HG03175 (cell line): Measurements from ENCODE around the gene PMM2.

Source experiments
- ATAC-seq: cut with Tn5 transposase; IDR thresholded peaks from one replicate; pipeline ENCODE4 v1.9.1; 2021; ENCODE audit warnings: mild to moderate bottlenecking, moderate library complexity; ENCODE audit not compliant: unreplicated experiment

PMM2 gene

DNA sequence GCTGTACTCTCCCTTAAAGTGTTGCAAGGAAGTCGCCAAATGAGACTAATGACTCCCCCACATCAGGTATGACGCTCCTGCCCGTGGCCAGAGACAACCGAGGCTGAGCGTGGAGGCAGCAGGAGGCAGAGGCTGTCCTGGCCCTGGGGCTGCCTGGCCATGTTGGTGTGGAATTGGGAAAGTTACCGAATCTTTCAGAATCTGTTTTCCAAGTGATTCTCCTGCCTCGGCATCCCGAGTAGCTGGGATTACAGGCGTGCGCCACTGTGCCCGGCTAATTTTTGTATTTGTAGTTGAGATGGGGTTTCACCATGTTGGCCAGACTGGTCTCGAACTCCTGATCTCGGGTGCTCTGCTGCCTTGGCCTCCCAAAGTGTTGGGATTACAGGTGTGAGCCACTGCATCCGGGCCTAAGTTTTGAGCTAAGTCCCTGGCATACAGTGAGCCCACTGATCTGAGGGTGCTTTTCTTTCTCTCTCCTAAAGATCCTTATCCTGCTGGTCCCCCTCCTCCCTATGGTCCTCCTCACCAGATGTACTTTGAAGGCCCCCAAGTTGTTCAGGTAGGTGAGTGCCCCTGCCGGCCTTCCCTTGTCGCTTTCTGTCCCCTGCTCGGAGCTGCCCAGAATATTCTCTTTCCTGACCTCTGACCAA, 85.2 kb downstream of the PMM2 start:
- no peak for ATAC-seq

DNA sequence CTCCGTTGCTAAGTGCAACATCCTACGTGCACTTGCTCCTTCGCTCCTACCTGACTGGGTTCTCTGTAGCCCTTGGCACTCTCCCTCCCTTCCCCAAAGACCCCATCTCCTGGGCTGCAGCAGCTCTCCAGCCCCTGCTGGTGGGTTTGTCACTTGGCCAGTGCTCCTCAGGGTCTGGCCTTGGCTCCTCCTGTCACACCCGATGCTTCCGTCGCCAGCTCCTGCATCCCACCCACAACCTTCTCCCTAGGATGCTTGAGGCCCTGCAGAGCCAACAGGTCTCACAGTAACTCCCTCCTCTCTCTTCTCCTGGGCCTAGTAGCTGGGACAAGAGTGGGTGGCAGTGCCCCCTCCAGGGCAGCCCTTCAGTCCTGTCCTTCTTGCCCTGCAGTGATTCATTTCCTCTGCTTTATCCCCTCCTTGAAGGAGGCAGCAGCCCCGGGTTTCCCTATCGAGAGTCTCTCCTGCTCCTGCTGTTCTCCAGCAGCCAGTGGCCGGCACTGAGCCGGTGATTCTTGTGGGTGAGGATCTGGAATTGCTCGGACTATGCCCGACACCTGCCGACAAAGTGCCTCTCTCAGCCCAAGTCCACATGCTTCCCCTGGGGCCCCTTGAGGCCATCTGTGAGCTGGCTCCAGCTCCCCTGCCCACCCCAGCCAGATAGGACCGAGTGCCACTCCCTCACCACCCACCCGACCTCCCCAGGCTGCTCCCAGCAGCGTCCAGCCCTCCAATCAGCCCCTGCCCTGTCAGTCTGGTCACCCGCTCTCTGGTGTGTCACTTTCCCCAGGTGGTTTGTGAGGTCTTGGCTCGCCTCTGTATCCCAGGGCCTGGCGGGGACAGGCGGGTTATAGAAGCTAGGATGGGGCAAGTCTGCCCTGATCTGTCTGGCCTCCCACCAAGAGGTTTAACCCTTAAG, 88.3 kb downstream of the PMM2 start:
- ATAC-seq: no peak

DNA sequence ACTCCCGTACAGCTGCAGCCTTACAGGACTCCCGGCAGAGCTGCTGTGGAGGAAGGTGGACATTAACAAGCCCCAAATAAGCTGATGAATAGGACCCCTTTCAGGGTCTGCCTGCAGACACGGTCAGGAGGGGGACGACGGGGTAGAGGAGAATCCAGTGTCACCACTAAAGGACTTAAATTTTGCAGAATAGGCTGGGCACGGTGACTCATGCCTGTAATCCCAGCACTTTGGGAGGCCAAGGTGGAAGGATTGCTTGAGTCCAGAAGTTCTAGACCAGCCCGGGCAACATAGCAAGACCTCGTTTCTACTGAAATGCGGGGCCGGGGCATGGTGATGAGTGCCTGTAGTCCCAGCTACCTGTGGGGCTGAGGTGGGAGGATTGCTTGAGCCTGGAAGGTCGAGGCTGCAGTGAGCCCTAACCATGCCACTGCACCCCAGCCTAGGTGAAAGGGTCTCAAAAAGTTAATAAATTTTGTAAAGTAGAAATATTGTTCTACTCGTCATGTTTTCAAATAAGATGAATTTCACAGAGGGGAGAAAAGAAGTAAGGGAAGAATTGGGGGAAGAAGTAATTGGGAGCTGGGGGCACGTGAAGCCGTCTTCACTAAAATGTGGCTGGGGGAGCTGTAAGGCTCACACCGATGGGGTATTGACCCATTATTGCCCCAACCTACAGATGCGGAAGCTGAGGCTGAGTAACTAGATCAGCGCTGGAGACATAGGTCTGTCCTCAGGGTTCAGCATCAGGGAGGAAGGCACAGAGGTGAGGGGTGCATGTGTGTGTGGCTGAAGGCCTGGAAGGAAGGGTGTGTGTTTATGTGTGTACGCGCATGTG, 89.2 kb downstream of the PMM2 start:
- no peak for ATAC-seq

DNA sequence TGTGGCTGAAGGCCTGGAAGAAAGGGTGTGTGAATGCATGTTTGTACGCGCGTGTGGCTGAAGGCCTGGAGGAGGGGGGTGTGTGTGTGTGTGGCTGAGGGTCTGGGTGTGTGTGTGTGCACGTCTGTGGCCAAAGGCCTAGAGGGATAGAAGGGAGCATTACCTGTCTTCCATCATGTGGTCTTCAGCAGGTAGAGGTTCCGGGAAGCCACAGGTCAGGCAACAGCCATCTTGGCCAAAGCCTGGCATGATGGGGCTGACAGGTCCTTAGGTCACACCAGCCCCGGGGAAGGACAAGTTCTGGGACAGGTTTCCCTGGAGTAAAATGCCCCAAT, 89.8 kb downstream of the PMM2 start:
- no peak for ATAC-seq

DNA sequence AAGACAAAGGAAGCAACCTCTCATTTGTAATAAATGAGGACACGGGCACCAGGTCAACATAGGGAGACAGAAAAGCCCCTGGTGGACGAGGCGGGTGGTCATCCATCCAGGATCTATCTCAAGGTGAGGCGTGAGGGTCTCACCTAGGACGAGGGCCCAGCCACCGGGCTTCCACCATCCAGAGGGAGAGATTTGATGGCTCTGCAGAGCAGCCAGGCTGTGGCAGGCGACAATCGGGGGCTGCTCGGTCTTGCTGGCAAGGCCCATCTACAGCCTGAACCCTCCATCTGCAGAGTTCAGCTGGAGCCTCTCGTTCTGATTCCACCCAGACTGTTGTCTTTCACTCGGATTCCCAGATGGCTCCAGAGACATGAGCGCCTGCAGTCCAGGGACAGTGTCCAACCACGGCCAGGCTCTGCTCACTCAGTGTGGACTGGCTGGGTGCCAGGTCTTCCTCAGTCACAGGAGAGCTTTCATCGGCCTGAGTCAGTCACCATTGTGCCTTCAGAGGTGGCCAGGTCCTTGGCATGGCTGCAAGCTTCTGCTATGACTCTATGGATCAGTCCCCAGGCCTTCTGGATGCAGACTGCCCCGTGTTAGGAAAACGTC, 90.4 kb downstream of the PMM2 start:
- no peak for ATAC-seq

DNA sequence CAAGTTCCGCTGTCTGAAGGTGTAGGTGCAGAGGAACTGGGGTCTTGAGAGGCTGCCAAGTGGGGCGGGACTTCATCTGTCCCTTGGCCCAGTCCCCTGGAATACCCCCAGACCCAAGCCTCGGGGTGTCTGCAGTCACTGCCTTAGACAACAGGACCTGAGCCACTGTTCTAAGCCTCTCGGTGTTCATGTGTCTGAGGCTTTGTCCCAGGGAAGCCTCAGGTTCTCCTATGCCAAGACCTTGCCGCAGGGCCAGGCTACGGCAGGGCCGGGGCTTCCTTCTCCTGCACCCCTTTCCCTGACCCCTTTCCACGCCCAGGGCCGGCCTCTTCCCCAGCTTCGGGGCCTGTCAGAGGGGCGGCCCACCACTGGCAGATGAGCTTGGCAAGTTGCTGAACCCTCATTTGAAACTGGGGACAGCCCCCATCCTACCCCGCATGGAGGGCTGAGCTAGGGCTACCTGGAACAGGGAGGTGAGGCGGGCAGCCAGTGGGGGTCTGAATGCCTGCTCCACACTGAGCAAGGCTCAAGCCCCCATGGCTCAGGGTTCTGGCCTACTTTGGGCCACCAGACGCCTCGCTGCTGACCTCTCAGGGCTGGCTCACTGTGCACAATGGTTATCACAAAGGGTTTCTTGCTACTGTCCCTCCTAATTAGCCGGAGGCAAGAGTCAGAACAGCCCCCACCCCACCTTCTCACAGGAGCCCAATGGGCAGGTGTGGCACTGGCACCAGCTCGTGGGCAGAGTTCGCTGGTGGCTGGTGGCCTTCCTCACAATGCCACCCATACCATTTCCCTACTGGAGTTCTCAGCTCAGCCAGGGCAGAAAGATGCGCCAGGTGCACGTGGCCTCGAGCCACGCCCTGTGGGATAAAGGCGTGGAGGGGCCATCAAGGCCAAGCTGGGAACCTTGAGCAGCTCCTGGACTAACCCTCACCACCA, 91.6 kb downstream of the PMM2 start:
- no peak for ATAC-seq

DNA sequence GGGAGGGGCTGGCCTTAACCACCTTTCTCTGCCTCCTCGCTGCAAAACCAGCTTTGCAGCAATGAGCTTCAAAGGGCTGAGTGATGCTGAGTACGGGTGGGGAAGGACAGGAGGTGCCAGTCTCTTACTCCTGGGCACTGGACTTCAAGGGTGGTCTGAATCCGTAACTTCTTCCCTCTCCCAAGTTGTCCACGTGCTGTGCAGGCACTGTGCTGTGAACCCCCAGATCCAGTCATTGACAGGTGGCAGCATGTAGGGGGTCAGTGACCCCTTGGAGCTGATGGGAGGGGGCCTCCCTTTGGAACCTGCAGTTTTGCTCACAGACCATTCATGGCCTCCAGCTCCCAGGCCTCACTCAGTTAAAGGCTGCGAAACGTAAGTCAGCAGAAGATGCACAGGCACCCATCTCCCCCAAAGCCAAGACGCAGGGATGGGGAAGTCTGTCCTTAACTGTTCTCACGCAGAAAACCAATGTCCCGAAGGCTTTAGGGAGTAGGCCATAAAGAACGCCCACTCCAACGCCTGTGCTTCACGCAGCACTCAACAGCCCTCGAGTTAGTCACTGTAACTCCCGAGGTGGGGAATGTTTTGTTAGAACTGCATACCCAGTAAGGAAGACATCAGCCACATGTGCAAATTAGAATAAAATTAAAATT, 92.4 kb downstream of the PMM2 start:
- ATAC-seq: no peak

DNA sequence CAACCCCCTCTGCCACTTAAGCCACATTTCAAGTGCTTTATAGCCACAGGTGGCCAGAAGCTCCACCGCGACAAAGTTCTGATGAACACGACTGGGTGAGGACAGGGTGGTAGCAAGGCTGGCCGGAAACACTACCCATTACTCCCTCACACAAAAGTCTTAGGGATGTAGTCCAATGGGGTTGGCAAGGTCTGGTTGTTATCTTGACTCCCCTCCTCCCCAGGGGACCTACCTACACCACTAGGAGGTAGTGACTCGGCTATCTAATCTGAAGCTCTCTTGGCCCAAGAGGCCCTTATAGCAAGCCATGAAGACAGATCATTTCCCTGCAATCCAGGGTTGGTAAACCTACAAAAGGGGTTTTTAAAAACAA, 92.9 kb downstream of the PMM2 start:
- no peak for ATAC-seq

DNA sequence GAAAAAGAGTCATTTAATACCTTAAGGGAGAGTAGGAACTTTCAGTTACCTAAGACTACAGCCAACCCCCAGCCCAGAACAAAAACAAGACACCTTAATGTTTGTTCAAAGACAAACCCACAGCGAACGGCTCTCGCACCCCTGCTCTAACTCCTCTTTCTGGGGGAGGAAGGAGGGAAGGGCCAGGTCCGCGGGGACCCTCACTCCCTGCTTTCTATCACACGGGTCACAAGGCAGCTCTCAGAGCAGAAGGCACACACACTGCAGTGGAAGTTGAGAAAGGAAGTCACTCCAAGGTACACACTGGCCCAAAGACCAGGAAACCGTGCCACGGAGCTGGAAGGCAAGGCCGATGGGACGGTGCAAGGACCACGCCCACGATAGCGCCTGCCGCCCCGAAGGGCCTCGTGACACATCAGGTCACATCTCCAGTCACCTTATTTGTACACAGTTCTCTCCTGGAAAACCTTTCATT, 94.5 kb downstream of the PMM2 start:
- peak; percentile 15 for ATAC-seq

DNA sequence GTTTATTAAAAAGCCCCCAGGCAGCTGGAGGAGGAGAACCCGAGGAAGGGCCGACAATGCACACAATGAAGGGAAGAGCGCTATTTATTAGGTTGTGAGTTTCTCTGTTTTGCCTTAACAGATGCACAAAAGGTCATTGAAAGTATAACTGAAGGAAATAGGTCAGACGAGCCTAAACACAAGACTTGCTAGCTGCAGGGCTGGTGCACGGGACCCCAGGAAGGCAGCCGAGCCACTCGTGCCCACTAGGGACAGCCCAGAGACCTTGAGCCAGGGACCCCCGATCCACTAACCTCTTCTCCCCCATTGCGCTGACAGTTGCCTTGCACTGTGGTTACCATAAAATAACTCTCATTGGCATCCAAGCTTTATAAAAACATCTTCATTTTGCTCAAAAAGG, 95.8 kb downstream of the PMM2 start:
- no peak for ATAC-seq

DNA sequence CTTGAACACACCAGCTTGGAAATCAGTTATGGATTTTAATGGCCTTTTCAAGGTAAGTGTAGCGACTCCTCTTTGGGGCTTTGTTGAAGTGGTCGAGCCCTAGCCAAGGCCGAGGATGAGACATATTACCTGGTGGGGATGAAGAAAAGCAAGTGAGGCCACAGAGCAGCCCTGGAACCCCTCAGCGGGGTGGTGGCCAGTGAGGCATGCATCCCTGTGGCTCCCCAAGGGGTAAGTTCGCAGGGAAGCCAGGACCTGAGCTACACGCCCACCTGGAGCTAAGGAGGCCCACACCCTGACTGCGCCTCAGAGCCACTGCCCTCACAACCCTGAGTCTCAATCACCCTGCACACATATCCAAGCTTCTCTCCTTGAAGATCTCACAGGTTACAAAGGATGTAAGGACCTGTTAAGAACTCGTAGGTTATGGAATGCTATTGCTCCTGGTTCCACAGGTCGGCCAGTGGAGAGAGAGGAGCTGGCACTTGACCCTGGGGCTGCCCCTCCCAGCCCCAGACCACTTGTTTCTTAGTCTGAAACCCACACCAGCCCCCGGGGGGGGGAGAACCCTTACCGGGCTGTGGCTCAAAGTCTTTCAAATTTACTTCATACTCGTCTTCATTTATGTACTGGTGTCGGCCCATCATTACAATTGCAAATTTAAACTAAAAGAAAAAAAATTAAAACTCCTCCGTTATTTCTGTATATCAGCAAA, 96.5 kb downstream of the PMM2 start:
- ATAC-seq: no peak

DNA sequence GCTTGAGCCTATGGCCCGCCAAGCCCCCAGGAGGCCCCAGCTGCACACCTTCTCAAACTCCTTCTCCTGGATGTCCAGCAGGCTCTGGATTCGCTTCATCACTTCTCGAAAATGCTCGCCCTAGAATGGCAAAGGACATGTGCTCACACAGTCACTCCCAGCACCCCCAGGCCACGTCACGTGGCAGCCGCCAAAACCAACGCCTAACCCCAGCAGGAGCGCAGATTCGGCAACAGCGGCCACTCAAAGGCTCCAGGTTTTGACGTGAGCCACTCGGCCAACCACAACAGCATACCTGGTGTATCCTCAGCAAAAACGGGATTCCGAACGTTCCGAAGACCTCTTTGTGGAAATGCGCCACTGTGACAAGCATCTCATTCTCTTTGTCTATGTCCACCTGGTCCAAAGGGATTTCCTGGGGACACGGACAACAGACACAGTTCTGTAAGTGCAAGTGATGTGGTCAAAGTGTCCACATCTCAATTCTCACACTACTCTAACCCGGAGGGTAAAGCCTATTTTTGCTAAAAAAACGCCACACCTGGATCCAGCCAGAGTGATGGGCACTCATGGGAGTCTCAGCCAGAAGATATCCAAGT, 97.2 kb downstream of the PMM2 start:
- no peak for ATAC-seq

DNA sequence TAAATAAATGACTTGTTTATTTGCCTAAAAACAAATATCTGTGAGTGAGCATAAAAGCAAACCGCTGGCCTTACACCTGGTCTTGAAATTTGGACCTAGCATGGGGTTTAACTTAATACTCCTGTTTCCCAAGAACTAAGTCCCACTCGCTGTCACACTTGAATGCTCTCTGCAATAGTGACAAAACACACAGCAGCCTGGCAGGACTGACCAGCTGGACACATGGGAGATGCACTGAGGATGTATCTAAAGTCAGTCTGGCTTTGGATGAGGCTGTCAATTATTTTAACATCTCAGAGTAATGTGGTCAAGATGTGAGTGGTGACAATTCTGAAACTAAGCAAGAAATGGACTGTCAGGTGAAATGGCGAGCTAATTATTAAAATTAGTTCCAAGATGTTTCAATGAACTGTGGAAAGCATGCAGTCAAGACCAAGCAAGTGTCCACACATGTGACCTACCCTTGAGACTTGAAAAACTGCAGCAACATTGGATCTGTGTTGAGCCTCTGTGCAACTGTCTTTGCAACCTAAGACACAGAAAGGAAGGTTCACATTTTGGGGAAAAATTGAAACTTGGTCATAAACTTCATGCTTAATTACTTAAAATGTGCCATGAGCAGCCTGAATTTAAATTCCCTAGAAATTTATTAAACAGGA, 101.2 kb downstream of the PMM2 start:
- no peak for ATAC-seq
